Activated naive CD8-positive, alpha-beta T cell treated with anti-CD3 and anti-CD28 coated beads, Interleukin-2, amount 50 U/mL, for 16 hours (primary cell): ENCODE results near the gene HMCN1.
"Not testable (repeated sequence)": the region's sequence is repeated elsewhere in the genome, so short reads cannot be mapped to it uniquely, and the experiment has no call there.

Experiments used
- DNase-seq: peaks from one replicate; pipeline ENCODE4 v3.0.0-alpha.2; 2020; ENCODE audit warnings: low read depth, low spot score

The HMCN1 gene

GRCh38 chr1:185853739-185854138 is 119.5 kb downstream of the HMCN1 start:
- no peak for DNase-seq

DNA sequence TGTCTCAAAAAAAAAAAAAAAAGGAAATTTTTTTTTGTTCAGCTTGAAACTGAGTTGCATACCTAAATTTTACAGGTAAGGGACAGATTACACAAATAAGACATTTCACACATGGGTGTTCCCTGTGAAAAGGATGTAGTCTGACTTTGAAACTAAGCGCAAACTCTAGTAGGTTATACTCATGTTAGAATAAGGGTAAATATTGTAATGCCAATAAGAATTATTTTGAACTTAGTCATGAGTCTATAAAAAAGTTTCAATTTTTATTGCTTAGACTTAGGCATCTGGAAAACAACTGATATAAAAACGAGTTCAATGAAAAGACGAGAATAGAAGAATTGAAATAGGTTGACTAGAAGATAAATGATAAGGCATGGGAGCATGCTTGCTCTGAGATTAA is 122.3 kb downstream of the HMCN1 start:
- DNase-seq = no peak

- DNase-seq = no peak
These were observed 123.3 kb downstream of the HMCN1 start for GRCh38 chr1:185857442-185857841.

DNA sequence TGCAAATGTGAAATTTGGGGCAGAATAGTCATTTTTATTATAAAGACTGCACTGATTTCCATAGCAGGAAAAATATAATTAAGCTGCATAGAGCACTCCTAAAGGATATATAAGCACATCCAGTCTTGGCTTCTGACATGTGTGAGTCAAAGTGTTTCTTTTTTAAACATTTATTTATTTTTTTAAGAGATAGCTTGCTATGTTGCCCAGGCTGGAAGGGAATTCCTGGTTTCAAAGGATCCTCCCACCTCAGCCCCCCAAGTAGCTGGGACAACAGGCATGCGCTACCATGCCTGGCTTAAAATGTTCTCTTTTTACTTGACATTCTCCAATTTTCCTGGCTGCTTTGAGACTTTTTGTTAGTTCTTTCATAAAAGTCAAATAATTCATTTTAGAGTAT is 126.1 kb downstream of the HMCN1 start:
- DNase-seq = no peak

GRCh38 chr1:185860859-185861258 is 126.7 kb downstream of the HMCN1 start:
- no peak for DNase-seq

DNA sequence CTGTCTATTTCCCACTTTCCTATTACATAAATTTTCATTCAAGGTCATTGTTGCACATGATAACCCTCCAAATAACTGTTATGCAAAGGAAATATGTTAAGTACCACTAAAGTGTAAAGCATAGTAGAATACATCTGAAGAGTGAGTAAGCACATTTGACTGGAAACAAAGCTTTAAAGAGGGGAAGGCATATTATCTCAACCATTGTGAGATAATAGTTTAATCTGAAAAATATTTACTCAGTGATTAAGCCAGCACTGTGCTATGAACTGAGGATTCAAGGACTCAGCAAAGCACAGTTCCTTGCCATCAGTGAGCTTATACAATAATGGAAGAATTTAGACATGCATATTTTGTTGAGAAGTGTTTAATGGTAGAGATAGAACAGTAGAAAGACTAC is 127.4 kb downstream of the HMCN1 start:
- no peak for DNase-seq

DNA sequence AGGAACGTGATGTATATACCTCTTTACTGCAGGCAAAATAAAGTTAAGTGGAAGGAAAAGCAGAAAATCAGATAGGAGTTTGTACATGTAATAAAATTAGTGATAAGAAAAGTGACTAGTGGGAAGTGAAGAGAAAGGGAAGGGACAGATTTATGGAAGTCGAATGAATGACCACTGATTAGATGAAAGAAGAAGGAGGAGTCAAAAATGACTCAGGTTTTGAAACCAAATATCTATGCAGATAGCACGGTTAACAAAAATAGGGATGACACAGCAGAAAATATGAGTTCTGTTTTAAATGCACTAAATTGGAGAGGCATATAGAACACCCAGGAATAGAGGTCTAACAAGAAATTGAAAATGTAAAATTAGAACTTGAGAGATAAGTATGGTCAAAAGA is 128.0 kb downstream of the HMCN1 start:
- DNase-seq = no peak

GRCh38 chr1:185864331-185864730 is 130.1 kb downstream of the HMCN1 start:
- no peak for DNase-seq

- no peak for DNase-seq
These were observed 130.8 kb downstream of the HMCN1 start for GRCh38 chr1:185864889-185865517.

DNA sequence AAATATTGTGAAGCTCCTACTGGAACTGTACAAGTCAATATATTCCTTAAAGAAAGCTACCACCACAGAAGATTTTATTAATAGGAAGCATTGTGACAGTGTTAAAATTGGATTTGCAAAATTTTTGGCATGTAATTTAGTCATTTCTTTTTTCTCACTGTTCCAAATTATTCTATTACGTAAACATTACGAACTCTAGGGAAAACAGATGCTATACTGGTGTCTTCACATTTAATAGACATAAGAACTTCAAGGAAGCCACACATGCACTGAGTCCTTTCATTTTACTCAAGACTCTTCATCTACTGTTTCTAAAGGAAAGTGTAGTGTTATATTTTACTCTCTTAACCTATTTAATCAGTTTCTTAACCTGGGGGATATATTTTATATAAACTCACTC is 135.4 kb downstream of the HMCN1 start:
- no peak for DNase-seq

DNA sequence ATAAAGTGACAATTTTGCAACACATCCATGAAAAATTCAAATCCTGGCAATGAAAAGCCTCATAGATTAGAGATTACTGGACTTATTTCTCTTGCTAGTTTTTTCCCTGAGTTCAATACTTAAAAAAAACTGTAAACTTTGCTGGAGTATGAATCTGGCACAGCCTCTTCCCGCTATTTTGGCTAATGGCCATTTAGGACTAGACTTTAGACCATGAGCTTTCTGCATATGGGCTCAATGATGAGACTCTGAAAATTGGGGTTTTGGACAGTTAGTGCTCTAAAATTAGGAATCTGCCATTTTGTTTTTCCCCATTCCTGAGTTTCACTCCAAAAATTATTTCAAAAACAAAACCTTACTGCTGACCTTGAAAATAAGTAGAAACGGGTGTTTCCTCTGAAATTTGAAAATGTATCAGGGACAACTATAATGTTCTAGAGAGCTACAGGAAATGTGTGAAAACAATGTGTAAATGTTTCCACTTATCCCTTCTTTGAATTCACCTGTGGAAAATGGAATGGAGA is 137.5 kb downstream of the HMCN1 start:
- DNase-seq = no peak

- DNase-seq = no peak
These were observed 140.1 kb downstream of the HMCN1 start for GRCh38 chr1:185874246-185874645.

DNA sequence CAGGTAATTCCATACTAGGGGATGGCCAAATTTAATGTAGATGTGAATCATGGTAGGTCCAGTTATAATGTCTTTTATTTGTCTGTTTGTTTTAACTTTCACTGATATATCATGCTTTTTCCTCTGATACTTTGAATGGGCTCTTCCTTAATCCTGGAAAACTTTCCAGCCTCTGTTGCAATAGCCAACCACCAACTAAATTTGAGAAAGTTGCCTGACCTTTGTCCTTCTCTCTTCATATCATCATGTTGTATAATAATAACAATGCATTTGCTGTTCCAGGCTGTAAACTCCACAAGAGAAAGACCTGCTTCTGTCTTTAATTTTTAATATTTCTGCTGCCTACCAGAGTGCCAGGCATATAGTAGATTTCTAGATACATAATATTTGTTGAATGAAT is 146.1 kb downstream of the HMCN1 start:
- DNase-seq = no peak

GRCh38 chr1:185880779-185881333 is 146.7 kb downstream of the HMCN1 start:
- DNase-seq = no peak

DNA sequence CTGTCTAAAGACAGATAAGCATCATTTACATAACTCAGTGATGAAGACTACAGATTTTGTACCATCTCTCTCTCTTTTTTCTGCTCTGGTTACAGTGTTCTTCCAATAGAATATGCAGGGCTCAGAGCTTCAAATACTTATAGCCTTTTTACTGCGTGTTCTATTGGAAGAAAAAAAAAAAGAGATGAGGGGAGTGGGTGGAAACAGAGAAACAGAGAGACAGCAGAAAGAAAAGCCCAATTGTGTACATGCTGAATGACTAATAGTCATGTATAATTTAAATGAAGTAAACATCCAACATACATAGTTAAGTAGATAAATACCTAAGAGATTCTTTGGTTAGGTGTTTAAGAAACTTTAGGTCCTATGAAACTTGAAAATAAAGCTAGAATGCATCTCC is 151.9 kb downstream of the HMCN1 start:
- DNase-seq = no peak

DNA sequence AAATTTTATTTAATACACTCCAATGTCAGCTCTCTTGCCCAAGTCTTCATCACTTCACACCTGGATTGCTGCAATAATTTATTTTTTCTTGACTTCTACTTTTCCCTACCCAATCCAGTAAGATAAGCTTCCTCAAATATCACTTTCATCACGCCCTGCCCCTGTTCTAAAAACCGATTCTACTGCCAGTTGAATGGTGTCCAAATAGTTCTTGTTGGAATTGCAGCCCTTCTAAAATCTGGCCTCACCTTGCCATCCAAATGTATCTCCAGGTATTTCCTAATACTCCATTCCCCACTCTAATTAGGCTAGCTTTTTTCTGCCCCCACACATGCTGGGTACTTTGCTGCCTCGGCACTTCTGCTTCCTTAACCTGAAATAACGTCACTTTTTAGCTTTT is 152.5 kb downstream of the HMCN1 start:
- DNase-seq = no peak

DNA sequence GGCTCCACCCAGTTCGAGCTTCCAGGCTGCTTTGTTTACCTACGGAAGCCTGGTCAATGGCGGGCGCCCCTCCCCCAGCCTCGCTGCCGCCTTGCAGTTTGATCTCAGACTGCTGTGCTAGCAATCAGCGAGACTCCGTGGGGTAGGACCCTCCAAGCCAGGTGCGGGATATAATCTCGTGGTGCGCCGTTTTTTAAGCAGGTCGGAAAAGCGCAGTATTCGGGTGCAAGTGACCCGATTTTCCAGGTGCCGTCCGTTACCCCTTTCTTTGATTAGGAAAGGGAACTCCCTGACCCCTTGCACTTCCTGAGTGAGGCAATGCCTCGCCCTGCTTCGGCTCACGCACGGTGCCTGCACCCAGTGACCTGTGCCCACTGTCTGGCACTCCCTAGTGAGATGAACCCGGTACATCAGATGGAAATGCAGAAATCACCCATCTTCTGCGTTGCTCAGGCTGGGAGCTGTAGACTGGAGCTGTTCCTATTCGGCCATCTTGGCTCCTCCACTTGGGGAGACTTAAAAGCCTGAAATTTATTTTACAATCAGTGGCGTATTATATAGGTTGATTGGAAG is 158.7 kb downstream of the HMCN1 start:
- DNase-seq = not testable (repeated sequence)

DNA sequence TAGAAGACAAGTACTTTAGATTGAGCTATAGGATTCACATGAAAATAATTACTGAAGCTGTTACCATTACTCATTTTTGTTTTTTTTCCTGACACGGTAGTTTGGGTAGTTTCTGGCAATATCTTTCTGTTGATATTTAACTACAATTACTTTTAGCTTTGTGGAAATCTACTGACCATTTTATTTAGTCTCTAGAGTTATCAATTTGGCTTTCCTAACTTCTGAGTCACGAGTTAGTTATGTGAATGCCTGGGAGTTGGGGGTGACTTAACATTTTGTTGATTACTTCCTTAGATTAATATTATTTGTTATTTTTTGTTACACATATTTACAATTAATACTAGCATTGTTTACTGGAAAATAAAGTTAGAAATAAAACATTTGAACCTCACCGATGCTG is 160.6 kb downstream of the HMCN1 start:
- no peak for DNase-seq

DNA sequence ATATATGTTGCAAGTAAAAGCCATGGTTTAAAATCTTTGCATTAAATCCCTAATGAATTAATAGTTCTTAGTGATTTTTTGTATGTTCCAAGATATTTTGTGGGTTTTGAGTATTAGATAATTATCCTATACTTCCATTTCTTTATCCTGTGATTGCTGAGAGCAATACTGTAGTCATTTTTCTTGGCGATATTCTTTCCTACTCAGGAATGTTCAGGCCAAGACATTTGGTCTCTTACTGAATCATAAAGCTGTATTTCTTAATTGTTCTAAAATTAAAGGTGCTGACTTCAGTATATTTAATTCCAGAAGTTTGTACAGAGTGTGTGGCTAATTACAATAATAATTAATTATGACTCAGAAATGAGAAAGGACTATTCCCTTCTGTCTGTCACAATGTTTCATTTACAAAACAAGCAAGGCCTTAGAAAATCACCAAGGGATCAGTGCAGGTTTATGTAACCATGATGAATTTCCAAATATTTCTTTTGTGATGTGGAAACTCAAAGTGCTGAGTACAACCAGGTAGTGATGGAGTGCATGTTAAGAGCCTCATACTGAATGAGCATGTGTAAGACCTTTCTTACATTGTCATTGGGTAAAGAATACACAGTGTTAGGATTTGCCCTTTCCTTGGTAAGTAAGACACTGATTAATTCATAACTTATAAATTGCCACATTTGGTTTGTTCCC is 161.2 kb downstream of the HMCN1 start:
- DNase-seq = no peak

DNA sequence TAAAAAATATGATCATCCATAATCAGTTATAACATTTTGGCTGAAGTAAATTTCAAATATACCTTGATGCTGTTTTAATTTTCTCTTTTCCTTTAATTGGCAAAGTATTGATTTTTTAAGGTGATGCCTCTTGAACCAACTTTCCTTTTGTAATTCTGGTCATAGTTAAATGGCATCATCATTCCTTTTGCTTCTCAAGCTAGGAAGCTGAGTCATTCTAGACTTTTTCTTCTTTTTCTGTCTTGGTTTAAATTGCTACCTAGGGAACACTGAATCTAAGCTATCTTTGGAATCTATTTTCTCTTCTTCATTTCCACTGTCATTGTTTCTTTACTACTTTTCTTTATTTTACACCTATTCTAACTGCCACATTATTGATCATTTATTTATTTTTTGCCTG is 162.7 kb downstream of the HMCN1 start:
- DNase-seq = no peak

- DNase-seq = no peak
These were observed 172.0 kb downstream of the HMCN1 start for GRCh38 chr1:185906186-185906585.

- no peak for DNase-seq
These were observed 173.1 kb downstream of the HMCN1 start for GRCh38 chr1:185907246-185907645.

GRCh38 chr1:185911978-185912377 is 177.8 kb downstream of the HMCN1 start:
- no peak for DNase-seq
